CD4-positive, alpha-beta T cell treated with Interleukin-4 for 4 hours (primary cell): Measurements from ENCODE around the gene MAGEC1.
"Not testable (repeated sequence)": the region's sequence is repeated elsewhere in the genome, so short reads cannot be mapped to it uniquely, and the experiment has no call there.

Experiments used
- DNase-seq: peaks from one replicate; pipeline ENCODE4 v3.0.0-alpha.2; 2020

MAGEC1 gene

GRCh38 chrX:141903400-141904155, at the start of gene MAGEC1:
Gene MAGEC1, plus strand, starts transcription at chrX:141903894. Its CDS starts 1,179 bp downstream, at chrX:141905073.
- DNase-seq = no peak

- DNase-seq = no peak
These were observed 46.2 kb upstream of the MAGEC1 start for GRCh38 chrX:141857479-141857878.

- DNase-seq = no peak
These were observed 24.1 kb upstream of the MAGEC1 start for GRCh38 chrX:141879616-141880015.

- not testable (repeated sequence) for DNase-seq
These were observed 14.9 kb upstream of the MAGEC1 start for GRCh38 chrX:141888811-141889210.

GRCh38 chrX:141894733-141895132, 9.0 kb upstream of the MAGEC1 start:
- DNase-seq = no peak

- DNase-seq = no peak
These were observed 6.0 kb upstream of the MAGEC1 start for GRCh38 chrX:141897690-141898089.

GRCh38 chrX:141902366-141902765, 1.3 kb upstream of the MAGEC1 start:
- no peak for DNase-seq

- DNase-seq = no peak
These were observed 568 bp downstream of the MAGEC1 start for GRCh38 chrX:141904262-141904661.

GRCh38 chrX:141917801-141918200, 14.1 kb downstream of the MAGEC1 start:
- DNase-seq = no peak

GRCh38 chrX:141924293-141924692, 20.6 kb downstream of the MAGEC1 start:
- no peak for DNase-seq

- DNase-seq = no peak
These were observed 24.7 kb downstream of the MAGEC1 start for GRCh38 chrX:141928432-141928831.

GRCh38 chrX:141934059-141934641, 30.5 kb downstream of the MAGEC1 start:
- DNase-seq = no peak

GRCh38 chrX:141935645-141936044, 32.0 kb downstream of the MAGEC1 start:
- DNase-seq = no peak

- DNase-seq = no peak
These were observed 32.4 kb downstream of the MAGEC1 start for GRCh38 chrX:141936080-141936479.

- DNase-seq = no peak
These were observed 37.5 kb downstream of the MAGEC1 start for GRCh38 chrX:141941234-141941633.

GRCh38 chrX:141945426-141945825, 41.7 kb downstream of the MAGEC1 start:
- no peak for DNase-seq

- no peak for DNase-seq
These were observed 43.7 kb downstream of the MAGEC1 start for GRCh38 chrX:141947350-141947749.

GRCh38 chrX:141952603-141953002, 48.9 kb downstream of the MAGEC1 start:
- DNase-seq = no peak

GRCh38 chrX:141958675-141959074, 55.0 kb downstream of the MAGEC1 start:
- no peak for DNase-seq
